Measurements from ENCODE around the gene L3MBTL4. TPM values are rescaled to one million over a fixed set of nuclear protein-coding genes. Genes with fewer than 3 reads are reported as not detected.

The L3MBTL4 gene
- total RNA-seq, 6 experiments from 2014 or later, result 8.2 to 16.0 (median 11.3) TPM

GRCh38 chr18:6423289-6423688 is 8.6 kb upstream of the L3MBTL4 start:
- DNase-seq (no peak), ATAC-seq (no peak)
- H3K27ac ChIP-seq, result no peak overlapping the region
- 86% methylated on average over 4 of the region's 5 CpGs for WGBS (ENCODE audit: insufficient coverage, low coverage, low lambda C conversion rate, missing lambda C conversion rate)
- no peaks in the 10 kb centered on the region for H3K36me3 ChIP-seq
- no peak overlapping the region for H3K4me3 ChIP-seq
- TF ChIP-seq CTCF (IDR thresholded peaks at IDR 0.05) (no peak), POLR2A (IDR thresholded peaks at IDR 0.05) (no peak)
- no peaks in the 10 kb centered on the region for H3K4me1 ChIP-seq
- intact Hi-C loops (cut with DNase I), result no loop called here
- no peaks in the 10 kb centered on the region for H3K27me3 ChIP-seq
- no peaks in the 10 kb centered on the region for H3K9me3 ChIP-seq

- DNase-seq (peak; percentile 84 to 87 (median 87)), ATAC-seq (peak; percentile 83 to 90 (median 84))
- intact Hi-C loops (cut with DNase I), result loop anchor here in 1 of 2 donors (10.0 kb wide), 1 partner anchor 49 kb away; no protein-coding TSS in a partner anchor
- H3K9me3 ChIP-seq, result no peaks in the 10 kb centered on the region
- H3K27ac ChIP-seq, result peak overlapping the region; percentile 94 to 98 (median 96)
- H3K4me3 ChIP-seq, result peak overlapping the region; percentile 84 to 91 (median 86)
- TF ChIP-seq CTCF (IDR thresholded peaks at IDR 0.05) (peak; percentile 3 to 36 (median 22)), POLR2A (IDR thresholded peaks at IDR 0.05) (peak; percentile 52)
- WGBS (ENCODE audit: insufficient coverage, low coverage, low lambda C conversion rate, missing lambda C conversion rate), result 0% methylated on average over 8 of the region's 68 CpGs
- peaks cover 0 to 11% (median 4%) of the 10 kb centered on the region in 4 donors for H3K4me1 ChIP-seq
- H3K27me3 ChIP-seq, result no peaks in the 10 kb centered on the region
- no peaks in the 10 kb centered on the region for H3K36me3 ChIP-seq
These were observed 491 bp downstream of the L3MBTL4 start for GRCh38 chr18:6414118-6414722.

GRCh38 chr18:6413579-6414117 is 1.1 kb downstream of the L3MBTL4 start:
- H3K4me1 ChIP-seq, result peaks cover 0 to 11% (median 4%) of the 10 kb centered on the region in 4 donors
- DNase-seq (no peak), ATAC-seq (peak; percentile 11 to 31 (median 24))
- no peaks in the 10 kb centered on the region for H3K27me3 ChIP-seq
- peak overlapping the region; percentile 84 to 91 (median 86) for H3K4me3 ChIP-seq
- 9% methylated on average over 11 of the region's 25 CpGs for WGBS (ENCODE audit: insufficient coverage, low coverage, low lambda C conversion rate, missing lambda C conversion rate)
- intact Hi-C loops (cut with DNase I), result loop anchor here in 1 of 2 donors (10.0 kb wide), 1 partner anchor 49 kb away; no protein-coding TSS in a partner anchor
- TF ChIP-seq POLR2A (IDR thresholded peaks at IDR 0.05) (no peak), CTCF (IDR thresholded peaks at IDR 0.05) (no peak)
- H3K36me3 ChIP-seq, result no peaks in the 10 kb centered on the region
- no peaks in the 10 kb centered on the region for H3K9me3 ChIP-seq
- peak overlapping the region; percentile 94 to 98 (median 96) for H3K27ac ChIP-seq

- H3K27me3 ChIP-seq, result no peaks in the 10 kb centered on the region
- 51% methylated on average over 3 of the region's 3 CpGs for WGBS (ENCODE audit: insufficient coverage, low coverage, low lambda C conversion rate, missing lambda C conversion rate)
- no peaks in the 10 kb centered on the region for H3K36me3 ChIP-seq
- peak overlapping the region in 2 of 3 donors; percentile 94 to 98 for H3K27ac ChIP-seq
- TF ChIP-seq CTCF (IDR thresholded peaks at IDR 0.05) (no peak), POLR2A (IDR thresholded peaks at IDR 0.05) (no peak)
- peaks cover 0 to 11% (median 4%) of the 10 kb centered on the region in 4 donors for H3K4me1 ChIP-seq
- ATAC-seq, result no peak
- H3K4me3 ChIP-seq, result peak overlapping the region in 2 of 3 donors; percentile 84 to 91
- intact Hi-C loops (cut with DNase I), result loop anchor here in 1 of 2 donors (10.0 kb wide), 1 partner anchor 48 kb away; no protein-coding TSS in a partner anchor
- H3K9me3 ChIP-seq, result no peaks in the 10 kb centered on the region
- no peak for DNase-seq
These were observed 1.7 kb downstream of the L3MBTL4 start for GRCh38 chr18:6412933-6413472.
